ENCODE results near the gene RAD21L1. TPM values are rescaled to one million over a fixed set of nuclear protein-coding genes. Genes with fewer than 3 reads are reported as not detected.

Gene RAD21L1
- polyA plus RNA-seq, 3 donors, result not detected

DNA sequence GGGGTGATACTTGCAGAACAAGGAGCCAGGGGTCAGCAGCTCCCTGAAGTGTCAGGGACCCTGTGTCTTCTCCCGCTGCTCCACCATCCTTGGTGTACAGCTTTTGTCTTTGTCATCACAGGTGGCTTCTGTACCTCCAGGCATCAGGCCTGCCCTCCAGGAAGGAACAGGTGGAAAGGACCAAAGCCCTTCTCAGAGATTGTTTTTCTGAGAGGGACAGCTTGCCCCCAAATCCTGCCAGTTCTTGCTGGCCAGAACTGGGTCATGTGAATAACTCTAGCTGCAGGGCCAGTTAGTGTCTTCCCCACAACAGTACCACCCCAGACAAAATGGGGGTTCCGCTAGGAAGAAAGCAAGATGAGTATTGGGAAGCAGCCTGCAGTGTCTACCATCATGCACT lies 71.6 kb downstream of the RAD21L1 start:
- Histone ChIP-seq H3K27me3 (ENCODE audit: control insufficient read depth in 2 of 2, insufficient read depth in 2 of 2, low read length in 2 of 2) (no peaks in the 10 kb centered on the region), H3K4me2 (replicated peaks; ENCODE audit: extremely low read depth, low read length, poor library complexity, severe bottlenecking) (no peak overlapping the region), H3K79me2 (ENCODE audit: insufficient read depth, low read length) (no peaks in the 10 kb centered on the region), H3K36me3 (replicated peaks in 1 of 2; ENCODE audit: control insufficient read depth in 1 of 2, insufficient read depth in 2 of 2, low read length in 2 of 2) (no peaks in the 10 kb centered on the region), H4K20me1 (ENCODE audit: insufficient read depth, low read length) (no peaks in the 10 kb centered on the region), H3K4me3 (replicated peaks in 1 of 3; ENCODE audit: low read depth in 2 of 3, low read length in 3 of 3) (no peak overlapping the region), H3K9me3 (replicated peaks in 1 of 2; ENCODE audit: control insufficient read depth in 1 of 2, insufficient read depth in 1 of 2, low read length in 2 of 2) (no peaks in the 10 kb centered on the region), H3K27ac (ENCODE audit: low read depth in 1 of 2, low read length in 2 of 2) (no peak overlapping the region), H3K4me1 (ENCODE audit: control insufficient read depth in 1 of 2, insufficient read depth in 2 of 2, low read length in 2 of 2) (peaks cover 0 to 8% of the 10 kb centered on the region in 2 donors), H3K9ac (ENCODE audit: insufficient read depth, low read length, poor library complexity, severe bottlenecking) (no peak overlapping the region), H2AFZ (ENCODE audit: insufficient read depth, low read depth, low read length, poor library complexity, severe bottlenecking) (no peak overlapping the region)
- 100% methylated on average over 1 of the region's 2 CpGs for whole genome bisulfite sequencing (ENCODE audit: insufficient coverage)
- Mint-ChIP-seq H3K27me3 (ENCODE audit: low read depth in 3 of 3) (peaks cover 0 to 4% (median 1%) of the 10 kb centered on the region in 3 donors), H3K4me1 (peaks cover 7% of the 10 kb centered on the region), H3K36me3 (no peaks in the 10 kb centered on the region), H3K4me3 (no peak overlapping the region), H3K9me3 (no peaks in the 10 kb centered on the region), H3K27ac (no peak overlapping the region)
- intact Hi-C loops (cut with micrococcal nuclease), result no loop called here
- DNase-seq, result no peak
- TF ChIP-seq, protein P1, sequence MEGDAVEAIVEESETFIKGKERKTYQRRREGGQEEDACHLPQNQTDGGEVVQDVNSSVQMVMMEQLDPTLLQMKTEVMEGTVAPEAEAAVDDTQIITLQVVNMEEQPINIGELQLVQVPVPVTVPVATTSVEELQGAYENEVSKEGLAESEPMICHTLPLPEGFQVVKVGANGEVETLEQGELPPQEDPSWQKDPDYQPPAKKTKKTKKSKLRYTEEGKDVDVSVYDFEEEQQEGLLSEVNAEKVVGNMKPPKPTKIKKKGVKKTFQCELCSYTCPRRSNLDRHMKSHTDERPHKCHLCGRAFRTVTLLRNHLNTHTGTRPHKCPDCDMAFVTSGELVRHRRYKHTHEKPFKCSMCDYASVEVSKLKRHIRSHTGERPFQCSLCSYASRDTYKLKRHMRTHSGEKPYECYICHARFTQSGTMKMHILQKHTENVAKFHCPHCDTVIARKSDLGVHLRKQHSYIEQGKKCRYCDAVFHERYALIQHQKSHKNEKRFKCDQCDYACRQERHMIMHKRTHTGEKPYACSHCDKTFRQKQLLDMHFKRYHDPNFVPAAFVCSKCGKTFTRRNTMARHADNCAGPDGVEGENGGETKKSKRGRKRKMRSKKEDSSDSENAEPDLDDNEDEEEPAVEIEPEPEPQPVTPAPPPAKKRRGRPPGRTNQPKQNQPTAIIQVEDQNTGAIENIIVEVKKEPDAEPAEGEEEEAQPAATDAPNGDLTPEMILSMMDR (IDR thresholded peaks at IDR 0.05), result no peak

DNA sequence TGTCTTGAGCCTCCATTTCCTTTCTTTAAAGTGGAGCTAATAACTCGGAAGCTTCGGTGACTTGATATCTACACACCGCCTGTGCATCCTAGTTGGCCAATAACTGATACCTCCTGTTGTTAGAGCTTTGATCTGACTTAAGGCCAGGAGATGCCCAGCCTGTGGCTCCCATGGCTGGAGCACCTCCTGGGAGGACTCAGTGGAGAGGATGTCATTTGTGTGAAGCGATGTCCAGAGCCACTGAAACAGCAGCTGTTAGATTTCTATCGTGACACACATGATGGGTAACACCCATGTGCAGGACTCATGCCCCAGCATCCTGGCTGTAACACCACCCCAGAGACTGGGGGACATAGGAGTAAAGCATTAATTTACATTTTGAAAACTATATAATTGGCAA lies 72.3 kb downstream of the RAD21L1 start:
- H3K4me3 Mint-ChIP-seq, result no peak overlapping the region
- no peaks in the 10 kb centered on the region for H3K9me3 ChIP-seq (replicated peaks in 1 of 2; ENCODE audit: control insufficient read depth in 1 of 2, insufficient read depth in 1 of 2, low read length in 2 of 2)
- no peaks in the 10 kb centered on the region for H3K36me3 ChIP-seq (replicated peaks in 1 of 2; ENCODE audit: control insufficient read depth in 1 of 2, insufficient read depth in 2 of 2, low read length in 2 of 2)
- no peaks in the 10 kb centered on the region for H3K27me3 ChIP-seq (ENCODE audit: control insufficient read depth in 2 of 2, insufficient read depth in 2 of 2, low read length in 2 of 2)
- H3K9ac ChIP-seq (ENCODE audit: insufficient read depth, low read length, poor library complexity, severe bottlenecking), result no peak overlapping the region
- peaks cover 7% of the 10 kb centered on the region for H3K4me1 Mint-ChIP-seq
- no peak overlapping the region for H3K27ac ChIP-seq (ENCODE audit: low read depth in 1 of 2, low read length in 2 of 2)
- no peak overlapping the region for H3K27ac Mint-ChIP-seq
- H3K79me2 ChIP-seq (ENCODE audit: insufficient read depth, low read length), result no peaks in the 10 kb centered on the region
- H4K20me1 ChIP-seq (ENCODE audit: insufficient read depth, low read length), result no peaks in the 10 kb centered on the region
- H3K9me3 Mint-ChIP-seq, result no peaks in the 10 kb centered on the region
- H3K4me3 ChIP-seq (replicated peaks in 1 of 3; ENCODE audit: low read depth in 2 of 3, low read length in 3 of 3), result no peak overlapping the region
- H2AFZ ChIP-seq (ENCODE audit: insufficient read depth, low read depth, low read length, poor library complexity, severe bottlenecking), result no peak overlapping the region
- TF ChIP-seq, protein P1 (IDR thresholded peaks at IDR 0.05), result no peak
- H3K4me1 ChIP-seq (ENCODE audit: control insufficient read depth in 1 of 2, insufficient read depth in 2 of 2, low read length in 2 of 2), result peaks cover 0 to 8% of the 10 kb centered on the region in 2 donors
- H3K36me3 Mint-ChIP-seq, result no peaks in the 10 kb centered on the region
- H3K27me3 Mint-ChIP-seq (ENCODE audit: low read depth in 3 of 3), result peaks cover under 1 to 4% (median 1%) of the 10 kb centered on the region in 3 donors
- no peak for DNase-seq
- H3K4me2 ChIP-seq (replicated peaks; ENCODE audit: extremely low read depth, low read length, poor library complexity, severe bottlenecking), result no peak overlapping the region
- 97% methylated on average over 4 of the region's 5 CpGs for WGBS (ENCODE audit: insufficient coverage)
- intact Hi-C loops (cut with micrococcal nuclease), result no loop called here
